GM06990 (cell line): ENCODE results near the gene GNG10.

Experiments
- DNase-seq: peaks from one replicate; pipeline ENCODE4 v3.0.0-alpha.2; 2011; ENCODE audit not compliant: insufficient read length; ENCODE audit errors: extremely low read depth
- H3K27me3 ChIP-seq: replicated peaks from 2 replicates; pipeline ENCODE4 v1.6.0; 2011; ENCODE audit warnings: low read length; ENCODE audit not compliant: control insufficient read depth, insufficient read depth
- H3K36me3 ChIP-seq: 2 replicates; pipeline ENCODE4 v1.5.1; 2011; ENCODE audit warnings: low read length; ENCODE audit not compliant: control insufficient read depth, insufficient read depth
- H3K4me3 ChIP-seq: replicated peaks from 2 replicates; pipeline ENCODE4 v1.5.1; 2011; ENCODE audit warnings: low read depth, mild to moderate bottlenecking, control low read depth, low read length
- TF ChIP-seq, protein P1 (sequence below): IDR thresholded peaks from 2 replicates; pipeline ENCODE4 v1.5.1; 2011; ENCODE audit warnings: low read length, control low read depth, mild to moderate bottlenecking, inconsistent platforms; ENCODE audit not compliant: insufficient read depth, poor library complexity, severe bottlenecking

The GNG10 gene

GRCh38 chr9:111644195-111644772, 17.1 kb upstream of the GNG10 start:
- no peaks in the 10 kb centered on the region for H3K27me3 ChIP-seq
- TF ChIP-seq, protein P1, sequence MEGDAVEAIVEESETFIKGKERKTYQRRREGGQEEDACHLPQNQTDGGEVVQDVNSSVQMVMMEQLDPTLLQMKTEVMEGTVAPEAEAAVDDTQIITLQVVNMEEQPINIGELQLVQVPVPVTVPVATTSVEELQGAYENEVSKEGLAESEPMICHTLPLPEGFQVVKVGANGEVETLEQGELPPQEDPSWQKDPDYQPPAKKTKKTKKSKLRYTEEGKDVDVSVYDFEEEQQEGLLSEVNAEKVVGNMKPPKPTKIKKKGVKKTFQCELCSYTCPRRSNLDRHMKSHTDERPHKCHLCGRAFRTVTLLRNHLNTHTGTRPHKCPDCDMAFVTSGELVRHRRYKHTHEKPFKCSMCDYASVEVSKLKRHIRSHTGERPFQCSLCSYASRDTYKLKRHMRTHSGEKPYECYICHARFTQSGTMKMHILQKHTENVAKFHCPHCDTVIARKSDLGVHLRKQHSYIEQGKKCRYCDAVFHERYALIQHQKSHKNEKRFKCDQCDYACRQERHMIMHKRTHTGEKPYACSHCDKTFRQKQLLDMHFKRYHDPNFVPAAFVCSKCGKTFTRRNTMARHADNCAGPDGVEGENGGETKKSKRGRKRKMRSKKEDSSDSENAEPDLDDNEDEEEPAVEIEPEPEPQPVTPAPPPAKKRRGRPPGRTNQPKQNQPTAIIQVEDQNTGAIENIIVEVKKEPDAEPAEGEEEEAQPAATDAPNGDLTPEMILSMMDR: no peak
- no peak overlapping the region for H3K4me3 ChIP-seq
- no peaks in the 10 kb centered on the region; the same call in none of the 2 replicates for H3K36me3 ChIP-seq
- no peak for DNase-seq

GRCh38 chr9:111645806-111646205, 15.6 kb upstream of the GNG10 start:
- Histone ChIP-seq H3K27me3 (no peaks in the 10 kb centered on the region), H3K36me3 (no peaks in the 10 kb centered on the region; the same call in none of the 2 replicates), H3K4me3 (no peak overlapping the region)
- no peak for DNase-seq
- TF ChIP-seq, protein P1: no peak

DNA sequence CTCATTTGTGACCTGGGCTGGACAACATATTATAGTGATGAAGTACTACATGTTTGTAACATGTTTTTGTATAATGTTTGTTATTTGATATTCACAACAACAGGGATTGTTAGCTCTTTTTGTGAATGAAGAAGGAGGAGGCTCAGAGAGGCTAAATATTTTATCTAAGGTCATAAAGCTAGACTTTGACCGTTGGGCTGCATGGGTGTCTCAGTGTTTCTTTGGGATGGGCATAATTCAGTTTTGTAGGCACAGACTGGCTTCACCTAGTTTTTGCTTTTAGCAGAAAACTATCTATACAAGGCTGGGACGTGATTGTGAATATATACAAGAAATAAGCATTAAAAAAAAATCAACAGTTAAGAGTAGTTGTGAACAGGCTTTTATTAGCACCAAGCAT, 15.0 kb upstream of the GNG10 start:
- Histone ChIP-seq H3K27me3 (no peaks in the 10 kb centered on the region), H3K36me3 (no peaks in the 10 kb centered on the region; the same call in none of the 2 replicates), H3K4me3 (no peak overlapping the region)
- TF ChIP-seq, protein P1: no peak
- no peak for DNase-seq

DNA sequence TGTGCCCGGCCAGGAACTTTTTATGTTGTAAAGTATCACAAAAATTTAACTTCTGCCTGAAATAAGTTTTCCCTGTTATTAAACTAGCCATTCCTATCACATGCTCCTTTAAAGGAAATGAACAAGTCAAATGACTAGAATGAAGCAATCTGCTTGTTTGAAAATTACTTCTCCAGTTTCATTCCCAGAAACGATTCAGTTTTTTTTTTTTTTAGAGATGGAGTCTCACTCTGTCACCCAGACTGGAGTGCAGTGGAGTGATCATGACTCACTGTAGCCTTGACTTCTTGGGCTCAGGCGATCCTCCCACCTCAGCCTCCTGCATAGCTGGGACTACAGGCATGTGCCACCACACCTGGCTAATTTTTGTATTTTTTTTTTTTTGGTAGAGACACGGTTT, 13.3 kb upstream of the GNG10 start:
- TF ChIP-seq, protein P1: no peak
- no peak for DNase-seq
- H3K36me3 ChIP-seq: no peaks in the 10 kb centered on the region; the same call in none of the 2 replicates

GRCh38 chr9:111649016-111649415, 12.4 kb upstream of the GNG10 start:
- Histone ChIP-seq H3K36me3 (no peaks in the 10 kb centered on the region; the same call in 1 of the 2 replicates), H3K27me3 (no peaks in the 10 kb centered on the region), H3K4me3 (no peak overlapping the region)
- TF ChIP-seq, protein P1: no peak
- DNase-seq: no peak

More for the DNA sequence above, 13.3 kb upstream of the GNG10 start:
- Histone ChIP-seq H3K27me3 (no peaks in the 10 kb centered on the region), H3K4me3 (no peak overlapping the region)

- Histone ChIP-seq H3K27me3 (no peaks in the 10 kb centered on the region), H3K4me3 (no peak overlapping the region), H3K36me3 (no peaks in the 10 kb centered on the region; the same call in 1 of the 2 replicates)
- no peak for DNase-seq
- TF ChIP-seq, protein P1: no peak
These were observed 4.4 kb upstream of the GNG10 start for GRCh38 chr9:111657051-111657450.
